ENCODE results near the gene EEIG1.

The EEIG1 gene

DNA sequence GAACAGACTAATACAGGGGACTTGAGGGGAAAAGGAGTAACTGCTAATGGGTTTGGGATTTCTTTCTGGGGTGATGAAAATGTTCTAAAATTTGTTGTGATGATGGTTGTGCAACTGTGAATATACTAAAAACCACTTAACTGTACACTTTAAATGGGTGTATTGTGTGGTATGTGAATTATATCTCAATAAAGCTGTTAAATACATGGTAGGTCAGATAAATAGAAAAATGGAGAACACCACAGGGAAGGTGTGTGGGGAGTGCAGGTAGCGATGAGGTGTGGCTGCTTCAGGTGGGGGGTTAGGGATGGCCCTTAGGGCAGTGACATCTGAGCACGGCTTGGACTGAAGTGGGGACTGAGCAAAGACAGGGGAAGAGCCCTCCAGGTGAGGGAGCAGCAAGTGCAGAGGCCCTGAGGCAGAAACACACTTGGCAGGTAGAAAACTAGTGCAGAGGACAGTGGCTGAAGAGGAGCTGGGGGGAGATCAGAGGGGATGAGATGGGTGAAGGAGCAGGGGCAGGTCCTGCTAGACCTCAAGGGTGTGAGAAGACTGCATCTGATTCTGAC lies 20.9 kb downstream of the EEIG1 start:
- no peak for DNase-seq (ENCODE audit: low read depth in 2 of 2)

DNA sequence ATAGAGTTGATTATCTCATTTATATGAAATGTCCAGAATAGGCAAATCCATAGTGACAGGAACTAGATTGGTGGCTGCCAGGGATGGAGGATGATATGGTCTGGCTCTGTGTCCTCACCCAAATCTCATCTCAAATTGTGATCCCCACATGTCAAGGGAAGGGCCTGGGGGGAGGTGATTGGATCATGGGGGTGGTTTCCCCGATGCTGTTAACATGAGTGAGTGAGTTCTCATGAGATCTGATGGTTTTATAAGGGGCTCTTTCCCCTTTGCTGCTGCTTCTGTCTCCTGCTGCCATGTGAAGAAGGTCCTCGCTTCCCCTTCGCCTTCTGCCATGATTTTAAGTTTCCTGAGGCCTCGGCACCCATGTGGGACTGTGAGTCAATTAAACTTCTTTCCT lies 21.4 kb downstream of the EEIG1 start:
- no peak for DNase-seq (ENCODE audit: low read depth in 2 of 2)

DNA sequence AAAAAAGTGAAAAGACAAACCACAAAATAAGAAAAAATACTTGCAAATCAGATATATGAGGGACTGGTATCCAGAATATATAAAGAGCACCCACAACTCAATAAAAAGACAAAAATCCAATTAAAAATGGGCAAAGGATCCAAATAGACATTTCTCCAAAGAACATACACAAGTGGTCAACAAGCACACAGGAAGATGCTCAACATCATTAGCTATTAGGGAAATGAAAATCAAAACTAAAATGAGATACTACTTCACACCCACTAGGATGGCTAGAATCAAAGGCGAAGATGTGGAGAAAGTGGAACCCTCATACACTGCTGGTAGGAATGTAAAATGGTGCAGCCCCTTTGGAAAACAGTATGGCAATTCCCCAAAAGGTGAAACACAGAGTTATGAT lies 22.1 kb downstream of the EEIG1 start:
- no peak for DNase-seq (ENCODE audit: low read depth in 2 of 2)

DNA sequence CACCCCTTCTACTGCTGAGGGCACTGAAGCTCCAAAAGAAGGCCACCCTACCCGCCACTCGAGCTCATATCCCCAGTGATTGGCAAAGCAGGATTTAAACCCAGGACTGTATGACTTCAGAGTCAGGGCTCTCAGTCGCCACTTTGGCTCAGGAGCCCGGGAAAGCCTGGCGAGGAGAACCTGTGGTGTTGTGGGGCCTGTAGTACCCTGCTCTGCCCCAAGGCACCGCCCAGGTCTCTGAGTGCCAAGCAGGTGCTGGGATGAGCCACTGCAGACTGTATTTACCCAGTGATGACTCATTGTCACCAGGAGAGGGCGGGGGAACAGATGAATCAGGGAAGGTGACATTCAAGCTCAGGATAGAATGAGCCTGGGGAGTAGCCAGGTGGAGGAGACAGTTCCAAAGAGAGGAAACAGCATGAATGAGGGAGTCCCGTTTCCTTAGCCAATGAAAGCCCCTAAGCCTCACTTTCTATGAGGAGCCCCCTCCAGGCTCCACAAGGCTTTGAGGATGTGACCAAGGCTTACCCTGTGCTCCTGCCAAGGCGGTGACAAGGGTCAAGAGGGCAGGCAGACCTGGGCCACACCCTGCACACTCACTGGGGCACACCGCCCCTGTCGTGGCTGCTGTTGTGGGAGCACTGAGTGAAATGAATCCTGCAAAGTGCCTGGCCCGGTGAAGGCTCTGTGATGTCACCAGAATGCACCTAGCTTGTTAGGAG lies 25.3 kb downstream of the EEIG1 start:
- peak; percentile 71 to 82 for DNase-seq (ENCODE audit: low read depth in 2 of 2)

DNA sequence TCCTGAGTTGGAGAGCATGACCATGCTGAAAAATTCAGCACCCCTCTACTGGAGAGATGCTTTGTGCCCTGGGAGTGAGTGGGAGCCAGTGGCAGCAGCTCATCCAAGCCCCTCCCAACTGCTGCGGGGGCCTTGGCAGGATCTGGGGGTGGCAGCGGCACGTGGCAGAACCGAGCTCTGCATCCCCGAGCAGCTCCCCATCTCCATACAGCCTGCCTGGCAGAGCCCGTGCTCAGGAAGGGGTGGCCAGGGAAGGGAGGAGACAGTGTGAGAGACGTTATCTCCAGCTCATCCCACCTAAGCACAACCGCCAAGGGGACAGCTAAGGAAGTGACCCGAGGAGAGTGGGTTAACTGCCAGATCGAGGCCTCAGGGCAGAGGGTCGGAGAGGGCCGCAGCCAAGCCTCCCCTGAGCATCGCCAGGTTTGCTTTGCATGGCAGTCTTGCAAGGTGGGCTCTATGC lies 25.9 kb downstream of the EEIG1 start:
- DNase-seq (ENCODE audit: low read depth in 2 of 2), result no peak

DNA sequence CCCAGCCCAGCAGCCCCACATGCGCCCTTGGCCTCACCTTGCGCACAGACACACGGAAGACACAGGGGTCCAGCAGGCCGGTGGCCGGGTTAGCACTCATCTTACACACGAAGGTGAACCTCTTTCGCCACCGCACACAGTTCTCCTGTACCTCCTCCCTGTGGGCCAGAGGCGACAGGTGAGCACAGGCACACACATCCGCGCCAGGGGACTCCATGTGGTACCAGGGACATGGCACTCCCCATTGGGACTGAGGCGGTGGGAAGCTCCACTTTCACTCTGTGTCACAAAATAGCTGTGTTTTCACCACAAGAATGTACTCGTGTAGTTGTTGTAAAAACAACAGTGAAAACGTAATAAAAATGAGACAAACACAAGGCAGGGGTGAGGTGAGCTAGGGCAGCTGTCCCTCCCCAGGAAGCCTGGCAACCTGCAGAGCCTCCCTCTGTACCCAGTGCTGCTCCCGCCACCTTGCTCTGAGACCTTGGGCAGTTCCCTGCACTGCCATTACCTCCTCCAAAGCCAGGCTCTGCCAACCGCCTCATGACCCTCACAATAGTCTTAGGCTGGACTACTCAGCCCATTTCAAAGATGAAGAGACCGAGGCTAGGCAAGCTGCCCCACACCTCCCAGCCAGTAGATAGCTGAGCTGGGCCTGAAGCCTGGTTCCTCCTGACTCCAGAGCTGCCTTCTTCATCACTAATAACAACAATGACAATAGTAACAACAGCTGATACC lies 26.9 kb downstream of the EEIG1 start:
- no peak for DNase-seq (ENCODE audit: low read depth in 2 of 2)

DNA sequence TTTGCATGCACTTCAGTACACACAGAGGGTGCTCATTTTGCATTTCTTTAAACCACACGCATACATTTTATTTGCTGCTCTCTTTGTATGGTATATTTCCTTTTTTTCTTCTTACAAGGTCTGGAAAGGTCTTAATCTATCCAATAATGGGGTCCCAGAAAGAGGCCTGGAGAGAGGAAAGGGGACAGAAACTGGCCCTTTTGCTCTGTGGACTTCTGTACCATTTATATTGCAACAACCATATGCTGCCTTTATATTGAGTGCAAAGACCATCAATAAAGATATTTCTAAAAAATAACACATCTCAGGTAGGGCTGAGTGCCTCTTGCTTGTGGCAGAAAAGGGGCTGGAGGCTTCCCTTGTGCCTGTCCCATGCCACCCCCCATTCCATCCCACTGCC lies 27.6 kb downstream of the EEIG1 start:
- no peak for DNase-seq (ENCODE audit: low read depth in 2 of 2)

DNA sequence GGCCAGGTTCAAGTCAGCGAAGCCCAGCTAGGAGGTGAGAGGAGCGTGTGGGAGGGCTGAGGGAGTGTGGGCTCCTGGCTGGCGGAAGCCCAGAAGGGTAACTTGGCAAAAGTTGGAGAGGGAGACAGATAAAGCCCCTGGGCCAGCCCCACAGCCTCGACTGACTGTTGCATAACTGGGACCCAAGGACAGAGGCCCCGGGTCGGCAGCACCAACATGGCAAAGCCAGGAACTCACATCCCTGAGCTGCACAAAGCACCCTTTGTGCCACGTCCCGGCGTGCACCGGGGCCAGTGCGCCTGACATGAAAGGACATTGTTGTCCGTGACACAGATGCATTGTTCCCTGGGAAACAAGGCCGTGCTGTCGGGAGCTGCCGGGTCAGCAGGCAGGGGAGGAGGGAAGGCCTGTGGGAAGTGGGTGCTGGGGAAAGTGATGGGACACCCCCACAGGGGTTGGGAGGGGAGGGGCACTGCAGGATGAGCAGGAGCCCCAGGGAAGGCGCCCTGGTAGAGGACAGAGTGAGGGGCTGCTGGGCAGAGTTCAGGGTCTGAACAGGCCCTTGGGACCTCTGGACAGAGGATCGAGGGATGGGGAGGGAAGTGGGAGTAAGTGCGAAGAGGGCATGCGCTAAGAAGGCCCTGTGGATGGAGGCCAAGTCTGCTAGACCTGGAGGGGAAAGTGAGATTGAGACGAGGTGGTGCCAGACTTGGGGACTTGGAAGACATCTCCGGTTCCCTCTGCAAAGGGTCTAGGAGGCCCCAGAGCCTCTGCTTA lies 30.1 kb downstream of the EEIG1 start:
- DNase-seq (ENCODE audit: low read depth in 2 of 2), result no peak

DNA sequence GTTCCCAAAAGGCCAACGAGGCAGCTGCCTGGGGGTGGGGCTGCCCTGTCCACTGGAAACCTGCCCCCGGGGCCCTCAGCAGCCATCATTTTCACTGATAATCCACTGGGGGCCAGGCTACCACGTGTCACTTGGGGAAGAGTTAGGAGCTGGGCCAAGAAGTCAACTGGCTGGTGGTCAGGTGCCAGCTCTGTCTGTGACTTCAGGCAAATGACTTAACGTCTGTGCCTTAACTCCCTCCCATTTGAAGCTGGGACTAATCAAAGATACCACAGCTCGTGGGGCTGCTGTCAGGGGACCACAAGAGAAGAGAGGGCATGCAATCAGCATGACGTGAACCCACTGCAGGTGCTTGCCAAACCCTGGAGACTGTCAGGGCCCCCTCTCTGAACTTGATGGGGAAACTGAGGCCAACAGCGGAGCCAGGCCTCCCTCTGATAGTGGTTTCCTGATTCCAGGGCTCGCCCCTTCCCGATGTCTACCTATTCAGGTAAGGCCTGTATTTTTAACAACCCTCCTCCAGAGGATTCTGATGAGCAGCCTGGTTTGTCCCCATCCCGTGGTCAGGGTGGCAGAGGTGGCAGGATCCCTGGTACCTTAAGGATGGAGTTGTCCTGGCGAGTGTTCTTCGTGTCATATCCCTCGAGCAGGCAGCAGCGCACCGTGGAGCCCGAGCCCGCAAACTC lies 30.8 kb downstream of the EEIG1 start:
- no peak for DNase-seq (ENCODE audit: low read depth in 2 of 2)

DNA sequence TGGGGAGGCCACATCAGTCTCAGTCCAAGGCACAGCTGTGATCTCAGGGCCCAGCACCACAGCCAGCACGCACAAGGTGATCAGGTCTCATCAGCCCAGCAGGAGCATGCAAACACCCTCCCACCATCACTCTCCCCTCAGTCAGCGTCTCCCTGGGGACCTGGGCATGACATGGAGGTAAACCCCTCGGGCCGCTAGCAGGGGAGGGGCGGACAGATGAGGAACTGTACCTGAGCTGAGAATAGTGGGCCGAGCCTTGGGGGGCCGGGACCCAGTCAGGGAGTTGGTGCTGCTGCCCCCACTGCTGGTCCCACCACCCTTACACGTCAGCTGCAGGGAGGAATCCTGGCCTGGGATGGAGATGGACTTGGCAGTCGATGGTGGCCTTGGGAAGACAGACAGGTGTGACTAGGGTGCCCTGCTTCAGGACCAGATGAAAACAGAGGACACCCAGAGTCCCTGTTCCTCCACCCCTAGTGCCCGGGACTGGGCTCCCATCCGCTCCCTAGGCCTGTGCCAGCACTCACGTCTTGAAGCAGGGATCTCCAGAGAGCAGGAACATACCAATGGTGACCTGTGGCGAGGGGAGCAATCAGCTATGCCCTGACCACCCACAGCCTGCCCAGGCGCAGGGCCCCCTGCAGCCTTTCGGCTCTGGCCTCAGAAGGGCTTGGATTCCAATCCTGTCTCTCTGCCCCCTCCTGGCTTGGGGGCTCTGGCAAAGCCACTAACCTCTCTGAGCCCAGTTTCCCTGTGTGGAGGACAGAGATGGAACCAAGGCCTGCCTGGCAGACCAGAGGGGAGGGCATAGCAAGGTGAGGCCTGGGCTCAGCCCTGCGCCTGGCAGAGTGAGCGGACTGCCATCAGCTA lies 32.7 kb downstream of the EEIG1 start:
- DNase-seq (ENCODE audit: low read depth in 2 of 2), result no peak

DNA sequence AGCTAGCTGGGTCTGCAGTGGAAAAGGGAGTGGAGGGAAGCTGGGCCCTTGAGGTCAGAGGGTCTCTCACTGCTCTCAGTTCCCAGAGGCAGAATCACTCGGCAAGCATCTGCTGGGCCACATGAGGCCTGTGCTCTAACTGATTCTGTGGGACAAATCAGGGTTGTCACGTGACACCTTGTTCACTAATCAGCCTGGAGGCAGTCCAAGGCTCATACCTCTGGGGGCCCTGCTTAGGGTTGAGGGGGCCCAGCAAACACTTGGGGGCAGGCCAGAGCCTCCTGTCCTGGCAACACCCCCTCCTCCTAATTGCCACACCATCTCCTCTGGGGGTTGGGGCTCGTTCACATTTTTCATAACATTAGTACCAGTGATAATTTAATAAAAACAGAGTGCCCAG lies 34.1 kb downstream of the EEIG1 start:
- no peak for DNase-seq (ENCODE audit: low read depth in 2 of 2)

DNA sequence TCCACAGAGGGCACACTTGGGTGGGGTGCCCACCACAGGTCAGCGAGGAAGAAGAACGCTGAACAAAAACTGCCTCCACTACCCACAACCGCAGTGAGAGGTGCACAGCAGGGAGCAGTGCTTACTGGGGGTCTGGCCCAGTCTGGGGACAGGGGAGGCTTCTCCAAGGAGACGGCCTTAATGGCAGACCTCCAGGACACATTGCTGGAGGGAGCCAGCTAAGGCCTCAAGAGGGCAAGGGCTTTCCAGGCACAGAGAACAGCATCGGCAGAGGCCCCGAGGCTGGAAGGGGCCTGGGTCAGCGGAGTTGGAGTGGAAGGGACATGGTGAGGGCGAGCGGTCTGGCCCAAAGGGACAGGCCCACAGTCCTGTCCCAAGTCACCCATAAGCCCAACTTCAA lies 34.8 kb downstream of the EEIG1 start:
- no peak for DNase-seq (ENCODE audit: low read depth in 2 of 2)

DNA sequence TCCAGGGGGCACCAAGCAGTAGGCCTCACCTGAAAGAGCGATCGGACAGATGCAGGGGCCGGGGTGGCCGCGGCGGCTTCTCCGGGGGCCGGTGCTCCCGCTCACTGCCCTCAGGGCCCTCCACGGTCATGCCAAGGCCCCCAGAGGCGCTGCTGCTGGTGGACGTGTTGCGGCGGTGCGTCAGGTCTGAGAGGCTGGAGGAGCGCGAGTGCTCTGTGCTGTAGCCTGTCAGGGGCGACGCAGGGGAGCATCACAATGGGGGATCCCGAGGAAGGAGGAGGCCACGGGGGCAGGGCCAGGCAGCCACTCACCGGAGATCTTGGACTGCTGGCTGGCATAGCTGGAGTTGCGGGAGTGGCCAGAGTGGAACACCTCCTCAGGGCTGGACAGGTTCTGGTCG lies 35.5 kb downstream of the EEIG1 start:
- no peak for DNase-seq (ENCODE audit: low read depth in 2 of 2)

DNA sequence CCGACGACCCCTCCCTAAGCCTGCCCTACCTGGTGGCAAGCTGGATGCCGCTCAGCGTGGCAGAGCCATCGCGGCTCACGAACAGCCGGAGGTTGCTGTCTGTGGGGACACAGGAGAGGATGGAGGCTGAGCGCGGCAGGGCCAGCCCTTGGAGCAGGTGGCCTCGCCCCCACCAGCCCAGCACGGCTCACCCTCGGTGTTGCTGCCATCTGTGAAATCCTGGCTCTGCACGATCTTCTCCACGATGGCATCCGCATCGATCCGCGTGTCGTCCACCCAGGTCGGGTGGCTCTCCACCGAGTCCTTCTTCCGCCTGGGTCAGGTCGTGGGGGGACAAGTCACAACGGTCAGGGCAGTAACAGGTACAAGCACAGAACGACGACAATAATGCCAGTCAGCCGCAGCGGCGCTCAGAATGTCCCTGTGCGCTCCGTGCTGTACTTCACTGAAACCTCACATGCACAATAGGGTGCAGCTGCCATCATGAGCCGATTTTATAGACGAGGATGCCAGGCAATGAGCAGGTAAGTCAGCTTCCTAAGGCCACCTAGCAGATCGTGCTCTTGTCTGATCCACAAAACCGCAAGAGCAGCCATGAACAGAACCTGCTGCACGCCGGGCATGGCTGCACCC lies 36.1 kb downstream of the EEIG1 start:
- DNase-seq (ENCODE audit: low read depth in 2 of 2), result no peak

DNA sequence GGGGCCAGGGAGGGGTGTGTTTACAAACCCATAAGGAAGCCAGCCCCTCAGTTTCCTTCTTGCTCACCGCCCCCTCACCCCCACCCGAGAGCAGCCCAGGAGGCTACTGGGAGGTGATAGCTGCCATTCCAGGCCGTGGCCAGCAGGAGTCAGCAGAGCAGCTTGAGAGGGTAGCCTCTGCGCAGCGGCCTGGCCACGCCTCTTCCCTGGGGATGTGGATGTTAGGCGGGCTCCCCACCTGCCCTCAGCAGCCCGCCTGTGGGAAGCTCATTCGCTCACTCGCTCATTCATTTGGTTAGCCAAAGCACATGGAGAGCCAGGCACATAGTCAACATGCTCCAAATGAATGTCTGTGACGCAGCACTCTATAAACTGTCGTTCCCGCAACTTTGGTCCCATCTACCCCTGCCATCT lies 37.1 kb downstream of the EEIG1 start:
- DNase-seq (ENCODE audit: low read depth in 2 of 2), result peak; percentile 79 to 82

DNA sequence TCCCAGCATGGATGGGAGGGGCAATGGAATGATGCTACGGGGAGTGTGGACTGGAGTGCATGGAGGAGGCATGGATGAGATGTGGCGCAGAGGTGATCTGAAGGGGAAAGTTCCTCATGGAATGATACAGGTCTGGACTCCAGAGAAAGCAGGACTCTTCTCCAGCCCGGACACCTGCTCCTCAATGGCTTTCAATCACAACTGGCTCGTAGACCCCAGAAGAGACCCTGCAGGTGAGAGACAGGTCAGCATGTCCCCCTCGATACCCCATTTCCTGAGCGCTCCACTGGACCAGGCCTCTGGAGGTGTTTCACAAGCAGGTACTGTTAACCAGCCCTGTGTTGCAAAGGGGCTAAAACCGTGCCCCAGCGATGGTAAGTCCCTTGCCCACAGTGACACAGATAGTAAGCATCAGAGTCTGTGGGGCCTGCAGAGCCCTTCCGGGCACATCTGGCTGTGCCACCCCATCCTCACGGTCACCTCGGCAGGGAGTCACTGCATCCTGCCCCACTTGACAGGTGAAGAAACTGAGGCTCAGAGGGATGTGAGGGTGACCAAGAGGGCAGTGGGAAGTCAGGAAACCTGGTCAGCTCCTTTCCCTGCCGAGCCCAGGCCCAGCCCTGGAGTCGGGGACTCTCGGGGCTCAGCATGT lies 37.7 kb downstream of the EEIG1 start:
- DNase-seq (ENCODE audit: low read depth in 2 of 2), result no peak

DNA sequence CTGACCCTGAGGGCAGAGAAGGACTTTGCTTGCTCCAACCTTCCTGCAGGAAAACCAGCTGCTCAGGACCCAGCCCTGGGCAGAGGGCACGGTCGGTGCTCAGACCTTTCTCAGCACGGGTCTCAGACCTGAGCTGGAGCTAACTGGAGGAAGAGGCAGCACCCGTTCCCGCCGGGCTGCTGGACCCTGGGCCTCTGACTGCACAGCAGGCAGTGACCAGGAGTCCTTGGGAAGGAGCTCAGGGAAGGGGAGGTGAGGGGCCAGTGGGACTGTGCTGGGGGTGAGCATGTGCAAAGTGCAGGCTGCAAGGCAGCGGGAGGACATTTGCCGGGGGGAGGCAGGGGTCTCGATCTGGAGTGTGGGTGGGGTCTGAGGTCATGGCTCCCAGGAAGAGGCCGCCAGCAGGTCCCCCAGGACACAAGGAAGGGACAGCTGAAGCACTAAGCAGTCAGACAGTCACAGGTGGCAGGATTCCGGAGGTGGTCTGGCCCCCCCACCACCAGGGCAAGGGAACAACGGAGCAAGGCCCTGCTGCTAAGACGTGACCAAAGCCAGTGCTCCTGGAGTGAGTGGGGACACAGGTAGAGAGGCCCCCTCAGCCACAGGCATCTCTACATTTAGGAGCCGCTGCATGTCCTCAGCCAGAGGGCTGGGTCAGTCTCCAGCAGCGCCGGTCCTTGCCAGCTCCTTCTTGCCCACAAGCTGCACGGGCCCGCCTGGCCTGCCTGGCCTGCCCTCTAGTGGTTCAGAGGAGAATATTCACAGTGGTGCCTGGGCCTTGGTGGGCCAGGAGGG lies 38.4 kb downstream of the EEIG1 start:
- peak in 1 of 2 donors; percentile 50 for DNase-seq (ENCODE audit: low read depth in 2 of 2)

DNA sequence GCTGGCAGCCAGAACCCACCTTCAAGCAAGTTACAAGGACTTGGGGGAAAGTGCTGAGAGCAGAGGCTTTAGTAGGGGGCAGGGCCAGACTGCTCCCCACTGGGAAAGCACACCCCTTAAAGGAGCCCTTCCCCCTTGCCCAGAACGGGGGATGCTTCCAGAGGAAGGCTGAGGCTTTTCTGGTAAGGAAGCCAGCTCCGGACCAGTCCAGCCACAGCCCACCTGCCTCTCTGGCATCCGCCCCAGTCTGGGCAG lies 38.9 kb downstream of the EEIG1 start:
- DNase-seq (ENCODE audit: low read depth in 2 of 2), result no peak
